ENCODE data around the gene KRT72. TPM values are rescaled to one million over a fixed set of nuclear protein-coding genes. Genes with fewer than 3 reads are reported as not detected.

Gene KRT72
- total RNA-seq, result not detected in 2 replicates

DNA sequence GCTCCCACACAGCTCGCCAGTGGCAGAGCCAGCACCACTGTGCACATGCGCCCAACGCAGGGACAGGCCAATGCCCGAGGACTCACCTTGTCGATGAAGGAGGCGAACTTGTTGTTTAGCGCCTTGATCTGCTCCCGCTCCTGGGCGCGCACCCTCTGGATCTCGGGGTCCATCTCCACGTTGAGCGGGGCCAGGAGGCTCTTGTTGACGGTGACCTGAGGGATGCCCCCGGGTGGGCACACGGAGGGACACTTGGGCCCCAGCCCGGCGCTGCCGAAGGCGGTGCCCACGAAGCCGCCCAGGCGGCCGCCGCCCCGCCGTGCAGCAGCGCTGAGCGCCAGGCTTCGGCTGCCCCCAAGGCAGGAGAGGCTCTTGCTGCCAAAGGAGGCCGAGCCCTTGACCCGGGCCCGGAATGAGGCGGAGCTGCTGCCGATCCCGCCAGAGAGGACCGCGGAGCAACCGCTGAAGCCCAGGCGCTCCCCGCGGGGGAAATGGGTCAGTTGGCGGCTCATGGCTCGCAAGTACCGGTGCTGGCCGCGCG, at the start of gene KRT72:
TSS of gene KRT72 (minus strand) at position 523 of the 541 bp plus-strand sequence. CDS start at position 512, 11 bp downstream.

GRCh38 chr12:52618216-52618615, 17.0 kb upstream of the KRT72 start, which contains the start of gene KRT73:
Gene KRT73 (minus strand): TSS chr12:52618559. CDS start chr12:52618524, 35 bp downstream.

DNA sequence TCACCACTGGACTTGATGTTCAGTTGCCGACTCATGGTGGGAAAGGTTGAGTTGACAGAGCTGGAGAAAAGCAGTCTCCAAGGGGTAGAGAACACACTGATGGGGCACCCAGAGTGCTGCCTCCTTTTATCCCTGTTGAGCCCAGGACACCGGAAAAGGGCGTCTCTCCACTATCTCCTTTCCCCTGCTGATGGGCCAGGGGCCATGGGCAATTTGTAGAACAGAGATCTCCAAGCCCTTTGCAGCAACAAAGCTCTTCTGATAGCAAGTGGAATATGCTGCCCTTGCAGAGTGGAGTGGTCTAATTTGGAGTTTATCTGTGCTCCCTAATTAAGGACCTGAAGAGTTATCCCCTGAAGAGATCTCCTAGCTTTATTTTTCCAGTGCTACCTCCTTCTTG, 27.5 kb downstream of the KRT72 start, which contains the start of gene KRT74:
TSS of gene KRT74 (minus strand) at position 101 of the 400 bp plus-strand sequence. CDS start at position 35, 66 bp downstream.

DNA sequence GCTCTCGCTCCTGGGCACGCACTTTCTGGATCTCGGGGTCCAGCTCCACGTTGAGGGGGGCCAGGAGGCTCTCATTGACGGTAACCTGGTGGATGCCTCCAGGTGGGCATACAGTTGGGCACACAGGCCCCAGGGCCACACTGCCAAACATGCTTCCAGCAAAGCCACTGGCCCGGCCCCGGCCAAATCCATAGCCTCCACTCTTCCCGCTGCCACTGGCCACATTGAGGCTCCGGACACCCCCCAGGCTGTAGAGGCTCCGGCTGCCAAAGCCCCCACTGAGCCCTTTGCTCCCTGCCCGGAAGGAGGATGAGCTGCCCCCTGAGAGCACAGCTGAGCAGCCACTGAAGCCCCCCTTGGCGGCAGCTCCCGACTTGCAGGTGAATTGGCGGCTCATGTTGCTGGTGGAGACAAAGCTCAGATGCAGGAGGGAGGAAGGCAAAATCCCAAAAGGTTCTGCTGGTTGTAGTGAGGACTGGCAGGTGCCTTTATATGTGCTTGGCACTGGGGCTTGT, 48.5 kb downstream of the KRT72 start, which contains the start of gene KRT71:
TSS of gene KRT71 (minus strand) at position 465 of the 515 bp plus-strand sequence. CDS start at position 397, 68 bp downstream.

Other genes with a start within 250 kb of the KRT72 start
- gene KRT85, start 234.0 kb downstream of the KRT72 start, total RNA-seq, result not detected in 2 replicates
- not detected in 2 replicates for gene KRT84, start 215.8 kb downstream of the KRT72 start, total RNA-seq
- gene KRT82, start 195.1 kb downstream of the KRT72 start, total RNA-seq, result not detected in 2 replicates
- gene KRT75, start 167.1 kb downstream of the KRT72 start, total RNA-seq, result not detected in 2 replicates
- gene KRT6B, start 149.3 kb downstream of the KRT72 start, total RNA-seq, result not detected in 2 replicates
- not detected in 2 replicates for gene KRT6C, start 127.7 kb downstream of the KRT72 start, total RNA-seq
- gene KRT6A, start 108.2 kb downstream of the KRT72 start, total RNA-seq, result not detected in 2 replicates
- gene KRT5, start 81.1 kb downstream of the KRT72 start, total RNA-seq, result not detected in 2 replicates
- gene KRT71, start 48.3 kb downstream of the KRT72 start, total RNA-seq, result not detected in 2 replicates
- gene KRT74, start 27.6 kb downstream of the KRT72 start, total RNA-seq, result not detected in 2 replicates
- gene KRT73, start 17.1 kb upstream of the KRT72 start, total RNA-seq, result not detected in 2 replicates
- gene KRT2, start 50.7 kb upstream of the KRT72 start, total RNA-seq, result not detected in 2 replicates
- gene KRT1, start 78.9 kb upstream of the KRT72 start, total RNA-seq, result not detected in 2 replicates
- not detected in 2 replicates for gene KRT77, start 102.1 kb upstream of the KRT72 start, total RNA-seq
- not detected in 2 replicates for gene KRT76, start 175.9 kb upstream of the KRT72 start, total RNA-seq
- not detected in 2 replicates for gene KRT3, start 194.7 kb upstream of the KRT72 start, total RNA-seq
- not detected in 2 replicates for gene KRT4, start 212.7 kb upstream of the KRT72 start, total RNA-seq
- 0.16 TPM in 1 of 2 replicates, not detected in the other for gene KRT79, start 232.8 kb upstream of the KRT72 start, total RNA-seq
- gene KRT78, start 247.5 kb upstream of the KRT72 start, total RNA-seq, result not detected in 2 replicates

Measured in mesangial cell (primary cell).